Measurements from ENCODE around the gene TMEM108. TPM values are rescaled to one million over a fixed set of nuclear protein-coding genes. Genes with fewer than 3 reads are reported as not detected.

The TMEM108 gene
- total RNA-seq, 5 donors from 2014 or later (not counting 1 experiment from before 2014, with no cell fraction given) = 0.96 TPM; not detected in 4

- H3K36me3 Mint-ChIP-seq = no peaks in the 10 kb centered on the region
- Histone ChIP-seq H3K4me1 (ENCODE audit: control insufficient read depth in 1 of 2, extremely low read depth in 1 of 2, insufficient read depth in 2 of 2, low read length in 2 of 2) (no peaks in the 10 kb centered on the region), H3K9me3 (no peaks in the 10 kb centered on the region), H3K4me3 (ENCODE audit: control insufficient read depth in 1 of 2, extremely low read depth in 1 of 2, low read length in 1 of 2) (no peak overlapping the region), H3K27ac (ENCODE audit: low read length) (no peak overlapping the region), H3K27me3 (replicated peaks in 1 of 2; ENCODE audit: control insufficient read depth in 2 of 2, extremely low read depth in 1 of 2, insufficient read depth in 2 of 2, low read length in 1 of 2) (no peaks in the 10 kb centered on the region), H3K36me3 (ENCODE audit: control insufficient read depth in 2 of 2, extremely low read depth in 1 of 2, insufficient read depth in 1 of 2, low read length in 1 of 2) (no peaks in the 10 kb centered on the region)
- peaks cover 4 to 20% of the 10 kb centered on the region in 2 donors for H3K27me3 Mint-ChIP-seq
- ChIA-PET POLR2A (no interaction called here), CTCF (no interaction called here)
- no CpG with 5 or more reads among the region's 1 CpG for WGBS (ENCODE audit: insufficient coverage)
- H3K27ac Mint-ChIP-seq = no peak overlapping the region
- H3K4me3 Mint-ChIP-seq = no peak overlapping the region
- H3K4me1 Mint-ChIP-seq = no peaks in the 10 kb centered on the region
- H3K9me3 Mint-ChIP-seq = no peaks in the 10 kb centered on the region
- ATAC-seq (replicated peaks in 1 of 4) = no peak
- DNase-seq = no peak
Measured at GRCh38 chr3:133269393-133269792, 231.2 kb downstream of the TMEM108 start.

GRCh38 chr3:133270631-133271030 lies 232.4 kb downstream of the TMEM108 start:
- Histone ChIP-seq H3K4me1 (ENCODE audit: control insufficient read depth in 1 of 2, extremely low read depth in 1 of 2, insufficient read depth in 2 of 2, low read length in 2 of 2) (no peaks in the 10 kb centered on the region), H3K27ac (ENCODE audit: low read length) (no peak overlapping the region), H3K36me3 (ENCODE audit: control insufficient read depth in 2 of 2, extremely low read depth in 1 of 2, insufficient read depth in 1 of 2, low read length in 1 of 2) (no peaks in the 10 kb centered on the region), H3K27me3 (replicated peaks in 1 of 2; ENCODE audit: control insufficient read depth in 2 of 2, extremely low read depth in 1 of 2, insufficient read depth in 2 of 2, low read length in 1 of 2) (no peaks in the 10 kb centered on the region), H3K4me3 (ENCODE audit: control insufficient read depth in 1 of 2, extremely low read depth in 1 of 2, low read length in 1 of 2) (no peak overlapping the region), H3K9me3 (no peaks in the 10 kb centered on the region)
- ChIA-PET POLR2A (no interaction called here), CTCF (no interaction called here)
- no peaks in the 10 kb centered on the region for H3K36me3 Mint-ChIP-seq
- H3K27me3 Mint-ChIP-seq = peaks cover 4 to 22% of the 10 kb centered on the region in 2 donors
- WGBS (ENCODE audit: insufficient coverage) = 14% methylated on average over 1 of the region's 1 CpG
- H3K4me3 Mint-ChIP-seq = no peak overlapping the region
- ATAC-seq (replicated peaks in 1 of 4) = no peak
- H3K27ac Mint-ChIP-seq = no peak overlapping the region
- no peak for DNase-seq
- no peaks in the 10 kb centered on the region for H3K9me3 Mint-ChIP-seq
- H3K4me1 Mint-ChIP-seq = no peaks in the 10 kb centered on the region

GRCh38 chr3:133271042-133271441 lies 232.9 kb downstream of the TMEM108 start:
- Histone ChIP-seq H3K27ac (ENCODE audit: low read length) (no peak overlapping the region), H3K4me1 (ENCODE audit: control insufficient read depth in 1 of 2, extremely low read depth in 1 of 2, insufficient read depth in 2 of 2, low read length in 2 of 2) (no peaks in the 10 kb centered on the region), H3K9me3 (no peaks in the 10 kb centered on the region), H3K4me3 (ENCODE audit: control insufficient read depth in 1 of 2, extremely low read depth in 1 of 2, low read length in 1 of 2) (no peak overlapping the region), H3K27me3 (replicated peaks in 1 of 2; ENCODE audit: control insufficient read depth in 2 of 2, extremely low read depth in 1 of 2, insufficient read depth in 2 of 2, low read length in 1 of 2) (no peaks in the 10 kb centered on the region), H3K36me3 (ENCODE audit: control insufficient read depth in 2 of 2, extremely low read depth in 1 of 2, insufficient read depth in 1 of 2, low read length in 1 of 2) (no peaks in the 10 kb centered on the region)
- Mint-ChIP-seq H3K4me1 (no peaks in the 10 kb centered on the region), H3K9me3 (no peaks in the 10 kb centered on the region), H3K27me3 (peaks cover 4 to 18% of the 10 kb centered on the region in 2 donors), H3K27ac (no peak overlapping the region), H3K4me3 (no peak overlapping the region), H3K36me3 (no peaks in the 10 kb centered on the region)
- ChIA-PET POLR2A (no interaction called here), CTCF (no interaction called here)
- WGBS (ENCODE audit: insufficient coverage) = 71% methylated on average over 1 of the region's 3 CpGs
- no peak for ATAC-seq (replicated peaks in 1 of 4)
- no peak for DNase-seq

GRCh38 chr3:133271539-133271938 lies 233.3 kb downstream of the TMEM108 start:
- 67% methylated on average over 3 of the region's 4 CpGs for WGBS (ENCODE audit: insufficient coverage)
- ATAC-seq (replicated peaks in 1 of 4) (no peak), DNase-seq (no peak)
- Mint-ChIP-seq H3K9me3 (no peaks in the 10 kb centered on the region), H3K4me1 (no peaks in the 10 kb centered on the region), H3K36me3 (no peaks in the 10 kb centered on the region), H3K27ac (no peak overlapping the region), H3K27me3 (peaks cover 4 to 15% of the 10 kb centered on the region in 2 donors), H3K4me3 (no peak overlapping the region)
- ChIA-PET CTCF (no interaction called here), POLR2A (no interaction called here)
- H3K36me3 ChIP-seq (ENCODE audit: control insufficient read depth in 2 of 2, extremely low read depth in 1 of 2, insufficient read depth in 1 of 2, low read length in 1 of 2) = no peaks in the 10 kb centered on the region
- H3K27me3 ChIP-seq (replicated peaks in 1 of 2; ENCODE audit: control insufficient read depth in 2 of 2, extremely low read depth in 1 of 2, insufficient read depth in 2 of 2, low read length in 1 of 2) = no peaks in the 10 kb centered on the region
- H3K27ac ChIP-seq (ENCODE audit: low read length) = no peak overlapping the region
- H3K4me3 ChIP-seq (ENCODE audit: control insufficient read depth in 1 of 2, extremely low read depth in 1 of 2, low read length in 1 of 2) = no peak overlapping the region
- no peaks in the 10 kb centered on the region for H3K4me1 ChIP-seq (ENCODE audit: control insufficient read depth in 1 of 2, extremely low read depth in 1 of 2, insufficient read depth in 2 of 2, low read length in 2 of 2)
- no peaks in the 10 kb centered on the region for H3K9me3 ChIP-seq

GRCh38 chr3:133273346-133273745 lies 235.2 kb downstream of the TMEM108 start:
- H3K27me3 Mint-ChIP-seq = peaks cover 6 to 15% of the 10 kb centered on the region in 2 donors

GRCh38 chr3:133274477-133274876 lies 236.3 kb downstream of the TMEM108 start:
- Histone ChIP-seq H3K27ac (ENCODE audit: low read length) (no peak overlapping the region), H3K4me1 (ENCODE audit: control insufficient read depth in 1 of 2, extremely low read depth in 1 of 2, insufficient read depth in 2 of 2, low read length in 2 of 2) (no peaks in the 10 kb centered on the region), H3K27me3 (replicated peaks in 1 of 2; ENCODE audit: control insufficient read depth in 2 of 2, extremely low read depth in 1 of 2, insufficient read depth in 2 of 2, low read length in 1 of 2) (no peaks in the 10 kb centered on the region), H3K36me3 (ENCODE audit: control insufficient read depth in 2 of 2, extremely low read depth in 1 of 2, insufficient read depth in 1 of 2, low read length in 1 of 2) (no peaks in the 10 kb centered on the region), H3K9me3 (no peaks in the 10 kb centered on the region), H3K4me3 (ENCODE audit: control insufficient read depth in 1 of 2, extremely low read depth in 1 of 2, low read length in 1 of 2) (no peak overlapping the region)
- Mint-ChIP-seq H3K27ac (no peak overlapping the region), H3K27me3 (peaks cover 6 to 15% of the 10 kb centered on the region in 2 donors), H3K36me3 (no peaks in the 10 kb centered on the region), H3K4me1 (no peaks in the 10 kb centered on the region), H3K9me3 (no peaks in the 10 kb centered on the region), H3K4me3 (no peak overlapping the region)
- ATAC-seq (replicated peaks in 1 of 4) (no peak), DNase-seq (no peak)
- ChIA-PET CTCF (no interaction called here), POLR2A (no interaction called here)

More at GRCh38 chr3:133273346-133273745, 235.2 kb downstream of the TMEM108 start:
- Mint-ChIP-seq H3K27ac (no peak overlapping the region), H3K4me1 (no peaks in the 10 kb centered on the region), H3K9me3 (no peaks in the 10 kb centered on the region), H3K36me3 (no peaks in the 10 kb centered on the region), H3K4me3 (no peak overlapping the region)
- Histone ChIP-seq H3K9me3 (no peaks in the 10 kb centered on the region), H3K4me1 (ENCODE audit: control insufficient read depth in 1 of 2, extremely low read depth in 1 of 2, insufficient read depth in 2 of 2, low read length in 2 of 2) (no peaks in the 10 kb centered on the region), H3K27ac (ENCODE audit: low read length) (no peak overlapping the region), H3K36me3 (ENCODE audit: control insufficient read depth in 2 of 2, extremely low read depth in 1 of 2, insufficient read depth in 1 of 2, low read length in 1 of 2) (no peaks in the 10 kb centered on the region), H3K4me3 (ENCODE audit: control insufficient read depth in 1 of 2, extremely low read depth in 1 of 2, low read length in 1 of 2) (no peak overlapping the region), H3K27me3 (replicated peaks in 1 of 2; ENCODE audit: control insufficient read depth in 2 of 2, extremely low read depth in 1 of 2, insufficient read depth in 2 of 2, low read length in 1 of 2) (no peaks in the 10 kb centered on the region)
- ATAC-seq (replicated peaks in 1 of 4) (no peak), DNase-seq (no peak)
- WGBS (ENCODE audit: insufficient coverage) = no CpG with 5 or more reads among the region's 2 CpGs
- ChIA-PET CTCF (no interaction called here), POLR2A (no interaction called here)

GRCh38 chr3:133276594-133276993 lies 238.4 kb downstream of the TMEM108 start:
- Histone ChIP-seq H3K4me3 (ENCODE audit: control insufficient read depth in 1 of 2, extremely low read depth in 1 of 2, low read length in 1 of 2) (no peak overlapping the region), H3K36me3 (ENCODE audit: control insufficient read depth in 2 of 2, extremely low read depth in 1 of 2, insufficient read depth in 1 of 2, low read length in 1 of 2) (no peaks in the 10 kb centered on the region), H3K4me1 (ENCODE audit: control insufficient read depth in 1 of 2, extremely low read depth in 1 of 2, insufficient read depth in 2 of 2, low read length in 2 of 2) (no peaks in the 10 kb centered on the region), H3K27ac (ENCODE audit: low read length) (no peak overlapping the region), H3K9me3 (no peaks in the 10 kb centered on the region), H3K27me3 (replicated peaks in 1 of 2; ENCODE audit: control insufficient read depth in 2 of 2, extremely low read depth in 1 of 2, insufficient read depth in 2 of 2, low read length in 1 of 2) (no peaks in the 10 kb centered on the region)
- Mint-ChIP-seq H3K27me3 (peaks cover 2 to 11% of the 10 kb centered on the region in 2 donors), H3K4me1 (no peaks in the 10 kb centered on the region), H3K4me3 (no peak overlapping the region), H3K27ac (no peak overlapping the region), H3K9me3 (no peaks in the 10 kb centered on the region), H3K36me3 (no peaks in the 10 kb centered on the region)
- WGBS (ENCODE audit: insufficient coverage) = 61% methylated on average over 2 of the region's 4 CpGs
- no peak for ATAC-seq (replicated peaks in 1 of 4)
- POLR2A ChIA-PET = no interaction called here
- CTCF ChIA-PET = no interaction called here
- peak in 1 of 35 experiments; percentile 2 for DNase-seq
